Measurements from ENCODE around the gene ZNF689. TPM values are rescaled to one million over a fixed set of nuclear protein-coding genes. Genes with fewer than 3 reads are reported as not detected.

Gene ZNF689
- total and polyA plus RNA-seq, 2 of the 13 experiments (the other 11 are each of a cell fraction or from before 2014, with no cell fraction given), result 9.7 to 19.5 TPM

GRCh38 chr16:30567991-30568638 lies 42.1 kb downstream of the ZNF689 start (continued):
- no peak; the same call in 1 of the 2 replicates for TF ChIP-seq GMEB1 (CRISPR knock-in tag; IDR thresholded peaks at IDR 0.05; ENCODE audit: borderline replicate concordance)
- TF ChIP-seq GABPA (IDR thresholded peaks at IDR 0.05; ENCODE audit: low read depth, low read length), result no peak
- no peak for TF ChIP-seq GABPA (CRISPR knock-in tag; IDR thresholded peaks at IDR 0.05; ENCODE audit: low read depth)
- peak; percentile 2; the same call in 1 of the 2 replicates for TF ChIP-seq TFDP1 (CRISPR knock-in tag; IDR thresholded peaks at IDR 0.05; ENCODE audit: borderline replicate concordance)
- TF ChIP-seq ZNF30 (CRISPR knock-in tag; IDR thresholded peaks at IDR 0.05), result no peak
- no peak for TF ChIP-seq ZNF609 (CRISPR knock-in tag; IDR thresholded peaks at IDR 0.05; ENCODE audit: borderline replicate concordance)
- TF ChIP-seq SRSF1 (optimal IDR thresholded peaks at IDR 0.05; ENCODE audit: low read depth, low read length), result no peak
- no peak for TF ChIP-seq ZNF770 (CRISPR knock-in tag; IDR thresholded peaks at IDR 0.05)
- TF ChIP-seq ETV5 (CRISPR knock-in tag; IDR thresholded peaks at IDR 0.05; ENCODE audit: borderline replicate concordance), result no peak
- no peak for TF ChIP-seq SYNCRIP (IDR thresholded peaks at IDR 0.05; ENCODE audit: insufficient read depth, low read depth, low read length)
- TF ChIP-seq ZNF607 (CRISPR knock-in tag; IDR thresholded peaks at IDR 0.05; ENCODE audit: borderline replicate concordance), result no peak
- TF ChIP-seq NR2C2 (CRISPR knock-in tag; IDR thresholded peaks at IDR 0.05; ENCODE audit: borderline replicate concordance), result no peak
- no peak for TF ChIP-seq ZNF597 (CRISPR knock-in tag; IDR thresholded peaks at IDR 0.05)
- TF ChIP-seq MAFF (IDR thresholded peaks at IDR 0.05; ENCODE audit: low read depth, low read length), result no peak
- TF ChIP-seq ZC3H4 (CRISPR knock-in tag; IDR thresholded peaks at IDR 0.05; ENCODE audit: borderline replicate concordance), result no peak
- no peak for TF ChIP-seq ZNF777 (CRISPR knock-in tag; IDR thresholded peaks at IDR 0.05)
- no peak for TF ChIP-seq TRIM24 (CRISPR knock-in tag; IDR thresholded peaks at IDR 0.05)
- TF ChIP-seq ZMYM3 (CRISPR knock-in tag; IDR thresholded peaks at IDR 0.05), result no peak; the same call in 1 of the 2 replicates
- no peak for TF ChIP-seq ZNF337 (CRISPR knock-in tag; IDR thresholded peaks at IDR 0.05; ENCODE audit: borderline replicate concordance, low read depth)

Measured in HepG2 (cell line).